ENCODE measurements around the gene PTPRG. TPM values are rescaled to one million over a fixed set of nuclear protein-coding genes. Genes with fewer than 3 reads are reported as not detected.
A peak's percentile ranks its signal among the peaks of the same experiment; 100 is the strongest.

Gene PTPRG
- total and polyA plus RNA-seq, 2 experiments from 2014 or later: 24.4 to 131 TPM

- Histone ChIP-seq H3K27ac (ENCODE audit: low read depth) (peak overlapping the region; percentile 24), H2AFZ (no peak overlapping the region), H3K4me3 (no peak overlapping the region), H3F3A (replicated peaks; ENCODE audit: low read depth) (no peaks in the 10 kb centered on the region), H3K9me2 (ENCODE audit: insufficient read depth) (no peaks in the 10 kb centered on the region), H4K20me1 (replicated peaks; ENCODE audit: insufficient read depth) (0 out of 2 replicates have a peak, but pooled peaks cover 11% of the 10 kb centered on the region), H3K27me3 (ENCODE audit: insufficient read depth) (no peaks in the 10 kb centered on the region), H3K4me2 (0 out of 2 replicates have a peak overlapping the region, but pooled peaks have one; percentile 40), H3K79me2 (replicated peaks; ENCODE audit: insufficient read depth) (peaks cover 100% of the 10 kb centered on the region), H3K36me3 (ENCODE audit: insufficient read depth) (0 out of 2 replicates have a peak, but pooled peaks cover 4% of the 10 kb centered on the region), H3K4me1 (ENCODE audit: insufficient read depth) (peaks cover 66% of the 10 kb centered on the region)
- peak; percentile 52 for DNase-seq (ENCODE audit: low spot score)
- ATAC-seq: peak; percentile 68
- peak overlapping the region; percentile 49; the same call in 1 of the 2 replicates for H3K27ac Mint-ChIP-seq
- TF ChIP-seq, protein P1, sequence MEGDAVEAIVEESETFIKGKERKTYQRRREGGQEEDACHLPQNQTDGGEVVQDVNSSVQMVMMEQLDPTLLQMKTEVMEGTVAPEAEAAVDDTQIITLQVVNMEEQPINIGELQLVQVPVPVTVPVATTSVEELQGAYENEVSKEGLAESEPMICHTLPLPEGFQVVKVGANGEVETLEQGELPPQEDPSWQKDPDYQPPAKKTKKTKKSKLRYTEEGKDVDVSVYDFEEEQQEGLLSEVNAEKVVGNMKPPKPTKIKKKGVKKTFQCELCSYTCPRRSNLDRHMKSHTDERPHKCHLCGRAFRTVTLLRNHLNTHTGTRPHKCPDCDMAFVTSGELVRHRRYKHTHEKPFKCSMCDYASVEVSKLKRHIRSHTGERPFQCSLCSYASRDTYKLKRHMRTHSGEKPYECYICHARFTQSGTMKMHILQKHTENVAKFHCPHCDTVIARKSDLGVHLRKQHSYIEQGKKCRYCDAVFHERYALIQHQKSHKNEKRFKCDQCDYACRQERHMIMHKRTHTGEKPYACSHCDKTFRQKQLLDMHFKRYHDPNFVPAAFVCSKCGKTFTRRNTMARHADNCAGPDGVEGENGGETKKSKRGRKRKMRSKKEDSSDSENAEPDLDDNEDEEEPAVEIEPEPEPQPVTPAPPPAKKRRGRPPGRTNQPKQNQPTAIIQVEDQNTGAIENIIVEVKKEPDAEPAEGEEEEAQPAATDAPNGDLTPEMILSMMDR (conservative IDR thresholded peaks at IDR 0.05; ENCODE audit: low read depth in 2 of 2): no peak
- no peak for TF ChIP-seq ZNF331 (CRISPR knock-in tag; IDR thresholded peaks at IDR 0.05; ENCODE audit: low read depth)
- no peak for TF ChIP-seq POLR2AphosphoS5 (IDR thresholded peaks at IDR 0.05; ENCODE audit: low read depth)
- no peaks in the 10 kb centered on the region for H3K9me3 Mint-ChIP-seq
- H3K4me1 Mint-ChIP-seq: peaks cover 67% of the 10 kb centered on the region
- H3K4me3 Mint-ChIP-seq: no peak overlapping the region
- H3K27me3 Mint-ChIP-seq (ENCODE audit: insufficient read depth, low read depth, poor library complexity): peaks cover 2% of the 10 kb centered on the region
- H3K36me3 Mint-ChIP-seq (ENCODE audit: low read depth): 0 out of 3 replicates have a peak, but pooled peaks cover under 1% of the 10 kb centered on the region
Observed at GRCh38 chr3:61725851-61726333, 164.5 kb downstream of the PTPRG start.

GRCh38 chr3:61727435-61727834 is 166.1 kb downstream of the PTPRG start:
- H3K4me3 ChIP-seq: no peak overlapping the region
- Mint-ChIP-seq H3K4me1 (peaks cover 64% of the 10 kb centered on the region), H3K4me3 (no peak overlapping the region), H3K27me3 (ENCODE audit: insufficient read depth, low read depth, poor library complexity) (peaks cover 2% of the 10 kb centered on the region), H3K36me3 (ENCODE audit: low read depth) (no peaks in the 10 kb centered on the region), H3K9me3 (no peaks in the 10 kb centered on the region), H3K27ac (no peak overlapping the region)
- H2AFZ ChIP-seq: no peak overlapping the region
- no peak overlapping the region; the same call in 1 of the 2 replicates for H3K27ac ChIP-seq (ENCODE audit: low read depth)
- no peaks in the 10 kb centered on the region for H3K9me2 ChIP-seq (ENCODE audit: insufficient read depth)
- no peaks in the 10 kb centered on the region for H3K27me3 ChIP-seq (ENCODE audit: insufficient read depth)
- H3K4me2 ChIP-seq: no peak overlapping the region
- peaks cover 11% of the 10 kb centered on the region; the same call in 1 of the 2 replicates for H4K20me1 ChIP-seq (replicated peaks; ENCODE audit: insufficient read depth)
- no peaks in the 10 kb centered on the region for H3K36me3 ChIP-seq (ENCODE audit: insufficient read depth)
- peaks cover 99% of the 10 kb centered on the region for H3K79me2 ChIP-seq (replicated peaks; ENCODE audit: insufficient read depth)
- H3F3A ChIP-seq (replicated peaks; ENCODE audit: low read depth): no peaks in the 10 kb centered on the region
- H3K4me1 ChIP-seq (ENCODE audit: insufficient read depth): peaks cover 62% of the 10 kb centered on the region
- no peak for DNase-seq (ENCODE audit: low spot score)
- no peak for ATAC-seq
- TF ChIP-seq ETS1 (IDR thresholded peaks at IDR 0.05): no peak
- TF ChIP-seq CREB1 (CRISPR knock-in tag; IDR thresholded peaks at IDR 0.05; ENCODE audit: low read depth): no peak
- no peak for TF ChIP-seq EZH2phosphoT487 (IDR thresholded peaks at IDR 0.05; ENCODE audit: unreplicated experiment)
- no peak for TF ChIP-seq ZNF114 (CRISPR knock-in tag; IDR thresholded peaks at IDR 0.05)
- no peak for TF ChIP-seq NANOG (IDR thresholded peaks at IDR 0.05; ENCODE audit: borderline replicate concordance)
- TF ChIP-seq, protein P2, sequence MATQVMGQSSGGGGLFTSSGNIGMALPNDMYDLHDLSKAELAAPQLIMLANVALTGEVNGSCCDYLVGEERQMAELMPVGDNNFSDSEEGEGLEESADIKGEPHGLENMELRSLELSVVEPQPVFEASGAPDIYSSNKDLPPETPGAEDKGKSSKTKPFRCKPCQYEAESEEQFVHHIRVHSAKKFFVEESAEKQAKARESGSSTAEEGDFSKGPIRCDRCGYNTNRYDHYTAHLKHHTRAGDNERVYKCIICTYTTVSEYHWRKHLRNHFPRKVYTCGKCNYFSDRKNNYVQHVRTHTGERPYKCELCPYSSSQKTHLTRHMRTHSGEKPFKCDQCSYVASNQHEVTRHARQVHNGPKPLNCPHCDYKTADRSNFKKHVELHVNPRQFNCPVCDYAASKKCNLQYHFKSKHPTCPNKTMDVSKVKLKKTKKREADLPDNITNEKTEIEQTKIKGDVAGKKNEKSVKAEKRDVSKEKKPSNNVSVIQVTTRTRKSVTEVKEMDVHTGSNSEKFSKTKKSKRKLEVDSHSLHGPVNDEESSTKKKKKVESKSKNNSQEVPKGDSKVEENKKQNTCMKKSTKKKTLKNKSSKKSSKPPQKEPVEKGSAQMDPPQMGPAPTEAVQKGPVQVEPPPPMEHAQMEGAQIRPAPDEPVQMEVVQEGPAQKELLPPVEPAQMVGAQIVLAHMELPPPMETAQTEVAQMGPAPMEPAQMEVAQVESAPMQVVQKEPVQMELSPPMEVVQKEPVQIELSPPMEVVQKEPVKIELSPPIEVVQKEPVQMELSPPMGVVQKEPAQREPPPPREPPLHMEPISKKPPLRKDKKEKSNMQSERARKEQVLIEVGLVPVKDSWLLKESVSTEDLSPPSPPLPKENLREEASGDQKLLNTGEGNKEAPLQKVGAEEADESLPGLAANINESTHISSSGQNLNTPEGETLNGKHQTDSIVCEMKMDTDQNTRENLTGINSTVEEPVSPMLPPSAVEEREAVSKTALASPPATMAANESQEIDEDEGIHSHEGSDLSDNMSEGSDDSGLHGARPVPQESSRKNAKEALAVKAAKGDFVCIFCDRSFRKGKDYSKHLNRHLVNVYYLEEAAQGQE (IDR thresholded peaks at IDR 0.05; ENCODE audit: unreplicated experiment): no peak
- no peak for TF ChIP-seq EZH2 (IDR thresholded peaks at IDR 0.05; ENCODE audit: low read depth, unreplicated experiment)
- TF ChIP-seq JUNB (IDR thresholded peaks at IDR 0.05; ENCODE audit: unreplicated experiment): no peak
- TF ChIP-seq, protein P1 (conservative IDR thresholded peaks at IDR 0.05; ENCODE audit: low read depth in 2 of 2): no peak
- no peak for TF ChIP-seq ZNF331 (CRISPR knock-in tag; IDR thresholded peaks at IDR 0.05; ENCODE audit: low read depth)
- TF ChIP-seq STAT1 (IDR thresholded peaks at IDR 0.05; ENCODE audit: unreplicated experiment): no peak

All from GM23338 (cell line).